Measurements from ENCODE around the gene BIN1. TPM values are rescaled to one million over a fixed set of nuclear protein-coding genes. Genes with fewer than 3 reads are reported as not detected.

The BIN1 gene
- total RNA-seq, 2 donors from 2014 or later = 41.7 to 45.9 TPM

DNA sequence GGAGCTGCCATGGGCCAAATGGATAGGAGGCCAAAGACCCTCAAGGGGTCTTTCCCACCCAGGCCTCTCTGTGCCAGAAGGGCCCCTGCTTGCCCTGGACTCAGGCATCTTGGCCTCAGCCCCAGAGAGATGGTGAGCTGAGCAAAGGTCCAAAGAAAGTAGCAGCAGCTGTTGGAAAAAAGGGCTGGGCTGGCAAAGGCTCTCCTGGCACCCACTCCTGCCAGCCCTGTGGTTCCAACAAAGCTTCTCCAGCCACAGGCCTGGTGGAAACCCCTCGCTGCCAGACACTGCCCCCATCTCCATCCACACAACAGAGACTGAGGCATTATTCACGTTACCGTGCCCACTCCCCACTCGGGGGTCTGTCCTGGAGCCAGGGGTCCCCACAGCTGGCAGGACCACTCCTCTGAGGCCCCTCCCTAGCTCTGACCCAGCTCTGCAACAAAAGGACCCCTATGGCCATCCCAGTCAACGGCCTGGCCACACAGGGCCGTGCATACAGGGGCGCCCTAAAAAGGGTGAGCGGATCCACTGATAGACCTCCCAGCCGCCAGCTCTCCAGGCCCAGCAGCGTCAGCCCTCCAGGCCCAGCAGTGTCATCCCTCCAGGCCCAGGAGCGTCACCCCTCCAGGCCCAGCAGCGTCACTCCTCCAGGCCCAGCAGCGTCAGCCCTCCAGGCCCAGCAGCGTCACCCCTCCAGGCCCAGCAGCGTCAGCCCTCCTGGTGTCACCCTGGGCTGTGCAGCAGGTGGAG is 10.1 kb downstream of the BIN1 start:
- Histone ChIP-seq H3K27ac (ENCODE audit: low read depth, low read length) (no peak overlapping the region), H3K36me3 (ENCODE audit: control insufficient read depth, insufficient read depth, low read length) (no peaks in the 10 kb centered on the region), H3K27me3 (ENCODE audit: control insufficient read depth, insufficient read depth, low read length, poor library complexity, severe bottlenecking) (no peaks in the 10 kb centered on the region), H3K4me1 (ENCODE audit: control insufficient read depth, insufficient read depth, low read length) (peaks cover 12% of the 10 kb centered on the region), H3K9me3 (ENCODE audit: control insufficient read depth, low read length) (no peaks in the 10 kb centered on the region), H3K4me3 (ENCODE audit: low read length) (no peak overlapping the region), H3K9ac (ENCODE audit: extremely low read depth, low read length, poor library complexity, severe bottlenecking) (no peak overlapping the region)
- Mint-ChIP-seq H3K27ac (no peak overlapping the region), H3K27me3 (ENCODE audit: insufficient read depth) (no peaks in the 10 kb centered on the region), H3K4me1 (peaks cover 14% of the 10 kb centered on the region), H3K36me3 (ENCODE audit: low read depth) (no peaks in the 10 kb centered on the region), H3K4me3 (no peak overlapping the region), H3K9me3 (no peaks in the 10 kb centered on the region)
- TF ChIP-seq, protein P1, sequence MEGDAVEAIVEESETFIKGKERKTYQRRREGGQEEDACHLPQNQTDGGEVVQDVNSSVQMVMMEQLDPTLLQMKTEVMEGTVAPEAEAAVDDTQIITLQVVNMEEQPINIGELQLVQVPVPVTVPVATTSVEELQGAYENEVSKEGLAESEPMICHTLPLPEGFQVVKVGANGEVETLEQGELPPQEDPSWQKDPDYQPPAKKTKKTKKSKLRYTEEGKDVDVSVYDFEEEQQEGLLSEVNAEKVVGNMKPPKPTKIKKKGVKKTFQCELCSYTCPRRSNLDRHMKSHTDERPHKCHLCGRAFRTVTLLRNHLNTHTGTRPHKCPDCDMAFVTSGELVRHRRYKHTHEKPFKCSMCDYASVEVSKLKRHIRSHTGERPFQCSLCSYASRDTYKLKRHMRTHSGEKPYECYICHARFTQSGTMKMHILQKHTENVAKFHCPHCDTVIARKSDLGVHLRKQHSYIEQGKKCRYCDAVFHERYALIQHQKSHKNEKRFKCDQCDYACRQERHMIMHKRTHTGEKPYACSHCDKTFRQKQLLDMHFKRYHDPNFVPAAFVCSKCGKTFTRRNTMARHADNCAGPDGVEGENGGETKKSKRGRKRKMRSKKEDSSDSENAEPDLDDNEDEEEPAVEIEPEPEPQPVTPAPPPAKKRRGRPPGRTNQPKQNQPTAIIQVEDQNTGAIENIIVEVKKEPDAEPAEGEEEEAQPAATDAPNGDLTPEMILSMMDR (conservative IDR thresholded peaks at IDR 0.05) = no peak
- WGBS, 2 experiments (ENCODE audit: insufficient coverage in 1 of 2, insufficient read length in 1 of 2) = 86 to 88% methylated on average over 6 to 15 of the region's 15 CpGs
- DNase-seq = no peak

DNA sequence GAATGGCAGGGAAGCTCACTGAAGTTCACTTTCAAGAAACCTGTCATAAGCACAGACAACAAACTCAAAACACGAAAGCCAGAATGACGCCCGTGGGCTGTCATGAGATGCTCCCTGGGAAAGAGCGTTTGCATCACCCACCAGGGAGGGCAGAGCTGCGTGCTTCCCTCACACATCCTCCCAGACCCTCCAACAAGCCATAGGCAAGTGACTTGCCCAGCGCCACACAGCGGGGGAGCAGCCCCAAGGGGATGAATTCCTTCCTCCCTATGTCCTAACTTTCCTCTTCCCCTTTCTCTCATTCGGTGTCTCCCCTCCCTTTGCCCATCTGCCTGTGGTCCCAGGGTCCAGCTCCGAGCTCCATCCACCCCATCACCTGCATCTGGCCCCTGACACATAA is 10.7 kb downstream of the BIN1 start:
- H3K27me3 Mint-ChIP-seq (ENCODE audit: insufficient read depth) = no peaks in the 10 kb centered on the region
- no peak overlapping the region for H3K27ac ChIP-seq (ENCODE audit: low read depth, low read length)
- no peaks in the 10 kb centered on the region for H3K36me3 Mint-ChIP-seq (ENCODE audit: low read depth)
- no peak overlapping the region for H3K4me3 Mint-ChIP-seq
- H3K4me1 ChIP-seq (ENCODE audit: control insufficient read depth, insufficient read depth, low read length) = peaks cover 12% of the 10 kb centered on the region
- H3K27me3 ChIP-seq (ENCODE audit: control insufficient read depth, insufficient read depth, low read length, poor library complexity, severe bottlenecking) = no peaks in the 10 kb centered on the region
- H3K4me1 Mint-ChIP-seq = peaks cover 14% of the 10 kb centered on the region
- H3K9me3 ChIP-seq (ENCODE audit: control insufficient read depth, low read length) = no peaks in the 10 kb centered on the region
- TF ChIP-seq, protein P1 (conservative IDR thresholded peaks at IDR 0.05) = no peak
- no peak overlapping the region for H3K27ac Mint-ChIP-seq
- H3K9me3 Mint-ChIP-seq = no peaks in the 10 kb centered on the region
- no peak overlapping the region for H3K9ac ChIP-seq (ENCODE audit: extremely low read depth, low read length, poor library complexity, severe bottlenecking)
- WGBS, 2 experiments (ENCODE audit: insufficient coverage in 1 of 2, insufficient read length in 1 of 2) = 86 to 92% methylated on average over 6 to 9 of the region's 9 CpGs
- DNase-seq = no peak
- no peaks in the 10 kb centered on the region for H3K36me3 ChIP-seq (ENCODE audit: control insufficient read depth, insufficient read depth, low read length)
- no peak overlapping the region for H3K4me3 ChIP-seq (ENCODE audit: low read length)

DNA sequence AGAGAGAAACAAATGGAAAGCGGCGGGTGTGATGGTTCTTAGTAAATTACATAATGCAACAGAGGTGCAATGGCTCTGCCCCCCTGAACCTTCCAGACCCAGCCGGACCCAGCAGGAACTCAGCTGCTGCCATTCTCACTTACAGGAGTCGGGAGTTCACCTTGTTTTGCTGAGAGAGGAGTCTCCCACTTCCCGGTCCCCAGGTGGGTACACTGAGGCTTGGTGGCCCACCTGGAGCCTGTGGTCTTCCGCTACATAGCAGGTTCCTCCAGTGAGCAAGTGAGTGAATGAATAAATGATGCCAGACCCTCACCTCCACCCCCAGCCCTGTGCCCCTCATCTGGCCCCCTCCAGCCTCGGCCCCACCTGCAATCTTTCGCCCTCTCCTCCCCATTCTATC is 11.2 kb downstream of the BIN1 start:
- 94% methylated on average over 4 to 8 of the region's 8 CpGs for WGBS, 2 experiments (ENCODE audit: insufficient coverage in 1 of 2, insufficient read length in 1 of 2)

More for the DNA sequence above, 11.2 kb downstream of the BIN1 start:
- H3K4me1 ChIP-seq (ENCODE audit: control insufficient read depth, insufficient read depth, low read length) = peaks cover 10% of the 10 kb centered on the region
- Mint-ChIP-seq H3K4me3 (no peak overlapping the region), H3K27ac (no peak overlapping the region), H3K9me3 (no peaks in the 10 kb centered on the region), H3K36me3 (ENCODE audit: low read depth) (no peaks in the 10 kb centered on the region), H3K4me1 (peaks cover 14% of the 10 kb centered on the region), H3K27me3 (ENCODE audit: insufficient read depth) (no peaks in the 10 kb centered on the region)
- H3K4me3 ChIP-seq (ENCODE audit: low read length) = no peak overlapping the region
- H3K9ac ChIP-seq (ENCODE audit: extremely low read depth, low read length, poor library complexity, severe bottlenecking) = no peak overlapping the region
- H3K9me3 ChIP-seq (ENCODE audit: control insufficient read depth, low read length) = no peaks in the 10 kb centered on the region
- no peaks in the 10 kb centered on the region for H3K27me3 ChIP-seq (ENCODE audit: control insufficient read depth, insufficient read depth, low read length, poor library complexity, severe bottlenecking)
- no peak overlapping the region for H3K27ac ChIP-seq (ENCODE audit: low read depth, low read length)
- TF ChIP-seq, protein P1 (conservative IDR thresholded peaks at IDR 0.05) = no peak
- no peak for DNase-seq
- H3K36me3 ChIP-seq (ENCODE audit: control insufficient read depth, insufficient read depth, low read length) = no peaks in the 10 kb centered on the region

All from endodermal cell (in vitro differentiated cells).